HEK293 (cell line): ENCODE results near the gene COPRS.

Experiments used
- CTCF ChIA-PET: fragments of 350-600 bp; formaldehyde crosslinking; extraction: SDS; loops from one replicate; lab custom pipeline; 2021; ENCODE audit warnings: antibody characterized with exemption; lab: Yijun Ruan, JAX
- POLR2A ChIA-PET: fragments of 300-600 bp; formaldehyde crosslinking; extraction: SDS; loops from one replicate; lab custom pipeline; 2020; ENCODE audit warnings: antibody characterized with exemption, inconsistent platforms; lab: Yijun Ruan, JAX
- H3K27ac ChIP-seq: fragments of 200-500 bp; sonication (Bioruptor generic); 2 replicates; pipeline ENCODE4 v1.5.1; 2014; ENCODE audit warnings: low read depth, low read length, control low read depth, inconsistent platforms; ENCODE audit errors: extremely low read depth
- H3K36me3 ChIP-seq, 2 experiments: fragments of 200-500 bp in 1 of 2; sonication (Bioruptor generic) in 1 of 2; 1 replicate in 1 of 2; 2 replicates in 1 of 2; pipeline ENCODE4 v1.5.1; 2014 to 2017; ENCODE audit warnings: inconsistent platforms in 2 of 2, low read length in 2 of 2; ENCODE audit not compliant: control insufficient read depth in 2 of 2, insufficient read depth in 1 of 2
- H3K4me1 ChIP-seq: fragments of 200-500 bp; sonication (Bioruptor generic); 2 replicates; pipeline ENCODE4 v1.5.1; 2014; ENCODE audit warnings: mild to moderate bottlenecking, low read length, inconsistent platforms; ENCODE audit not compliant: control insufficient read depth, insufficient read depth
- H3K4me3 ChIP-seq: 2 replicates; pipeline ENCODE4 v1.5.1; 2011; ENCODE audit warnings: low read depth, mild to moderate bottlenecking, control low read depth, low read length, moderate library complexity
- H3K9me3 ChIP-seq: fragments of 200-500 bp; sonication (Bioruptor generic); 2 replicates; pipeline ENCODE4 v1.5.1; 2014; ENCODE audit warnings: low read depth, low read length, inconsistent platforms; ENCODE audit not compliant: control insufficient read depth, insufficient read depth
- FEZF1 ChIP-seq: fragments of 450-650 bp; formaldehyde crosslinking; IDR thresholded peaks from 2 replicates; pipeline ENCODE4 v1.5.1; 2016; ENCODE audit warnings: missing biosample characterization, missing genetic modification characterization
- KLF8 ChIP-seq: fragments of 450-650 bp; formaldehyde crosslinking; IDR thresholded peaks from 2 replicates; pipeline ENCODE4 v1.5.1; 2016; ENCODE audit warnings: missing biosample characterization, missing genetic modification characterization
- PRDM1 ChIP-seq: fragments of 450-650 bp; formaldehyde crosslinking; IDR thresholded peaks from 2 replicates; pipeline ENCODE4; 2016; ENCODE audit warnings: missing biosample characterization, missing genetic modification characterization
- PRDM2 ChIP-seq: fragments of 450-650 bp; formaldehyde crosslinking; IDR thresholded peaks from 2 replicates; pipeline ENCODE4 v1.5.1; 2016; ENCODE audit warnings: missing biosample characterization, missing genetic modification characterization, borderline replicate concordance
- ZNF169 ChIP-seq: fragments of 450-650 bp; formaldehyde crosslinking; IDR thresholded peaks from 2 replicates; pipeline ENCODE4 v1.5.1; 2016; ENCODE audit warnings: missing biosample characterization, missing genetic modification characterization
- ZNF211 ChIP-seq: fragments of 450-650 bp; formaldehyde crosslinking; IDR thresholded peaks from 2 replicates; pipeline ENCODE4 v1.5.1; 2016; ENCODE audit warnings: low read depth, missing biosample characterization, missing genetic modification characterization
- ZNF292 ChIP-seq: fragments of 450-650 bp; formaldehyde crosslinking; IDR thresholded peaks from 2 replicates; pipeline ENCODE4 v1.5.1; 2016; ENCODE audit warnings: low read depth, missing biosample characterization, missing genetic modification characterization, borderline replicate concordance
- ZNF514 ChIP-seq: fragments of 450-650 bp; formaldehyde crosslinking; IDR thresholded peaks from 2 replicates; pipeline ENCODE4 v1.5.1; 2016; ENCODE audit warnings: missing biosample characterization, missing genetic modification characterization
- ZNF558 ChIP-seq: fragments of 450-650 bp; formaldehyde crosslinking; IDR thresholded peaks from 2 replicates; pipeline ENCODE4 v1.5.1; 2016; ENCODE audit warnings: missing biosample characterization, missing genetic modification characterization
- ZNF585B ChIP-seq: fragments of 450-650 bp; formaldehyde crosslinking; IDR thresholded peaks from 2 replicates; pipeline ENCODE4 v1.5.1; 2016; ENCODE audit warnings: missing biosample characterization, missing genetic modification characterization
- ZNF610 ChIP-seq: fragments of 450-650 bp; formaldehyde crosslinking; IDR thresholded peaks from 2 replicates; pipeline ENCODE4 v1.5.1; 2016; ENCODE audit warnings: missing biosample characterization, missing genetic modification characterization, borderline replicate concordance
- ZNF626 ChIP-seq: fragments of 450-650 bp; sonication (Bioruptor Pico); formaldehyde crosslinking; IDR thresholded peaks from 2 replicates; pipeline ENCODE4 v1.5.1; 2018; ENCODE audit warnings: missing biosample characterization, missing genetic modification characterization, inconsistent platforms
- ZNF660 ChIP-seq: fragments of 450-650 bp; IDR thresholded peaks from 2 replicates; pipeline ENCODE4 v1.5.1; 2018; ENCODE audit warnings: missing biosample characterization, mild to moderate bottlenecking, missing genetic modification characterization
- ZNF664 ChIP-seq: fragments of 450-650 bp; formaldehyde crosslinking; IDR thresholded peaks from 2 replicates; pipeline ENCODE4 v1.5.1; 2016; ENCODE audit warnings: missing biosample characterization, missing genetic modification characterization
- TF ChIP-seq, protein P1 (sequence below): fragments of 450-650 bp; formaldehyde crosslinking; IDR thresholded peaks from 2 replicates; pipeline ENCODE4 v1.5.1; 2017; ENCODE audit warnings: missing biosample characterization, missing genetic modification characterization
- TF ChIP-seq, protein P2 (sequence below): fragments of 450-650 bp; formaldehyde crosslinking; optimal IDR thresholded peaks from 2 replicates; pipeline ENCODE3; 2016; ENCODE audit warnings: missing biosample characterization, mild to moderate bottlenecking, missing genetic modification characterization
- TF ChIP-seq, protein P3 (sequence below): fragments of 450-650 bp; formaldehyde crosslinking; IDR thresholded peaks from 2 replicates; pipeline ENCODE4 v1.5.1; 2016; ENCODE audit warnings: missing biosample characterization, missing genetic modification characterization

COPRS gene

GRCh38 chr17:31802502-31802901 lies 56.5 kb downstream of the COPRS start:
- Histone ChIP-seq H3K9me3 (no peaks in the 10 kb centered on the region), H3K4me1 (no peaks in the 10 kb centered on the region), H3K36me3 (no peaks in the 10 kb centered on the region), H3K27ac (no peak overlapping the region), H3K4me3 (no peak overlapping the region)
- CTCF ChIA-PET = no interaction called here
- TF ChIP-seq ZNF292 = no peak
- TF ChIP-seq, protein P1, sequence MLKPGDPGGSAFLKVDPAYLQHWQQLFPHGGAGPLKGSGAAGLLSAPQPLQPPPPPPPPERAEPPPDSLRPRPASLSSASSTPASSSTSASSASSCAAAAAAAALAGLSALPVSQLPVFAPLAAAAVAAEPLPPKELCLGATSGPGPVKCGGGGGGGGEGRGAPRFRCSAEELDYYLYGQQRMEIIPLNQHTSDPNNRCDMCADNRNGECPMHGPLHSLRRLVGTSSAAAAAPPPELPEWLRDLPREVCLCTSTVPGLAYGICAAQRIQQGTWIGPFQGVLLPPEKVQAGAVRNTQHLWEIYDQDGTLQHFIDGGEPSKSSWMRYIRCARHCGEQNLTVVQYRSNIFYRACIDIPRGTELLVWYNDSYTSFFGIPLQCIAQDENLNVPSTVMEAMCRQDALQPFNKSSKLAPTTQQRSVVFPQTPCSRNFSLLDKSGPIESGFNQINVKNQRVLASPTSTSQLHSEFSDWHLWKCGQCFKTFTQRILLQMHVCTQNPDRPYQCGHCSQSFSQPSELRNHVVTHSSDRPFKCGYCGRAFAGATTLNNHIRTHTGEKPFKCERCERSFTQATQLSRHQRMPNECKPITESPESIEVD (tag by site-specific recombination) = no peak
- TF ChIP-seq ZNF211 = no peak
- TF ChIP-seq ZNF558 (tag by site-specific recombination) = no peak
- TF ChIP-seq ZNF169 = no peak
- no peak for TF ChIP-seq PRDM1
- TF ChIP-seq, protein P2, sequence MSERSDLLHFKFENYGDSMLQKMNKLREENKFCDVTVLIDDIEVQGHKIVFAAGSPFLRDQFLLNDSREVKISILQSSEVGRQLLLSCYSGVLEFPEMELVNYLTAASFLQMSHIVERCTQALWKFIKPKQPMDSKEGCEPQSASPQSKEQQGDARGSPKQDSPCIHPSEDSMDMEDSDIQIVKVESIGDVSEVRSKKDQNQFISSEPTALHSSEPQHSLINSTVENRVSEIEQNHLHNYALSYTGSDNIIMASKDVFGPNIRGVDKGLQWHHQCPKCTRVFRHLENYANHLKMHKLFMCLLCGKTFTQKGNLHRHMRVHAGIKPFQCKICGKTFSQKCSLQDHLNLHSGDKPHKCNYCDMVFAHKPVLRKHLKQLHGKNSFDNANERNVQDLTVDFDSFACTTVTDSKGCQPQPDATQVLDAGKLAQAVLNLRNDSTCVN = no peak
- TF ChIP-seq KLF8 = no peak
- TF ChIP-seq PRDM2 = no peak
- no peak for TF ChIP-seq ZNF626 (tag by site-specific recombination)
- TF ChIP-seq ZNF660 = no peak
- no peak for TF ChIP-seq ZNF610 (tag by site-specific recombination)
- TF ChIP-seq, protein P3, sequence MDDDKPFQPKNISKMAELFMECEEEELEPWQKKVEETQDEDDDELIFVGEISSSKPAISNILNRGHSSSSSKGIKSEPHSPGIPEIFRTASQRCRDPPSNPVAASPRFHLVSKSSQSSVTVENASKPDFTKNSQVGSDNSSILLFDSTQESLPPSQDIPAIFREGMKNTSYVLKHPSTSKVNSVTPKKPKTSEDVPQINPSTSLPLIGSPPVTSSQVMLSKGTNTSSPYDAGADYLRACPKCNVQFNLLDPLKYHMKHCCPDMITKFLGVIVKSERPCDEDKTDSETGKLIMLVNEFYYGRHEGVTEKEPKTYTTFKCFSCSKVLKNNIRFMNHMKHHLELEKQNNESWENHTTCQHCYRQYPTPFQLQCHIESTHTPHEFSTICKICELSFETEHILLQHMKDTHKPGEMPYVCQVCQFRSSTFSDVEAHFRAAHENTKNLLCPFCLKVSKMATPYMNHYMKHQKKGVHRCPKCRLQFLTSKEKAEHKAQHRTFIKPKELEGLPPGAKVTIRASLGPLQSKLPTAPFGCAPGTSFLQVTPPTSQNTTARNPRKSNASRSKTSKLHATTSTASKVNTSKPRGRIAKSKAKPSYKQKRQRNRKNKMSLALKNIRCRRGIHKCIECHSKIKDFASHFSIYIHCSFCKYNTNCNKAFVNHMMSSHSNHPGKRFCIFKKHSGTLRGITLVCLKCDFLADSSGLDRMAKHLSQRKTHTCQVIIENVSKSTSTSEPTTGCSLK (tag by site-specific recombination) = no peak
- no peak for TF ChIP-seq FEZF1 (tag by site-specific recombination)
- no peak for TF ChIP-seq ZNF585B (tag by site-specific recombination)
- TF ChIP-seq ZNF664 (tag by site-specific recombination) = no peak
- TF ChIP-seq ZNF514 (tag by site-specific recombination) = no peak
- POLR2A ChIA-PET = no interaction called here
